ENCODE data around the gene NR2F1.

The NR2F1 gene

GRCh38 chr5:93585767-93586385, 2.9 kb downstream of the NR2F1 start (continued):
- TF ChIP-seq, protein P1, sequence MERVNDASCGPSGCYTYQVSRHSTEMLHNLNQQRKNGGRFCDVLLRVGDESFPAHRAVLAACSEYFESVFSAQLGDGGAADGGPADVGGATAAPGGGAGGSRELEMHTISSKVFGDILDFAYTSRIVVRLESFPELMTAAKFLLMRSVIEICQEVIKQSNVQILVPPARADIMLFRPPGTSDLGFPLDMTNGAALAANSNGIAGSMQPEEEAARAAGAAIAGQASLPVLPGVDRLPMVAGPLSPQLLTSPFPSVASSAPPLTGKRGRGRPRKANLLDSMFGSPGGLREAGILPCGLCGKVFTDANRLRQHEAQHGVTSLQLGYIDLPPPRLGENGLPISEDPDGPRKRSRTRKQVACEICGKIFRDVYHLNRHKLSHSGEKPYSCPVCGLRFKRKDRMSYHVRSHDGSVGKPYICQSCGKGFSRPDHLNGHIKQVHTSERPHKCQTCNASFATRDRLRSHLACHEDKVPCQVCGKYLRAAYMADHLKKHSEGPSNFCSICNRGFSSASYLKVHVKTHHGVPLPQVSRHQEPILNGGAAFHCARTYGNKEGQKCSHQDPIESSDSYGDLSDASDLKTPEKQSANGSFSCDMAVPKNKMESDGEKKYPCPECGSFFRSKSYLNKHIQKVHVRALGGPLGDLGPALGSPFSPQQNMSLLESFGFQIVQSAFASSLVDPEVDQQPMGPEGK (tag by site-specific recombination; IDR thresholded peaks at IDR 0.05) = peak; percentile 65
- TF ChIP-seq ELK4 (IDR thresholded peaks at IDR 0.05; ENCODE audit: borderline replicate concordance, low read depth, low read length) = no peak
- no peak for TF ChIP-seq ZSCAN23 (tag by site-specific recombination; IDR thresholded peaks at IDR 0.05)
- TF ChIP-seq, protein P2, sequence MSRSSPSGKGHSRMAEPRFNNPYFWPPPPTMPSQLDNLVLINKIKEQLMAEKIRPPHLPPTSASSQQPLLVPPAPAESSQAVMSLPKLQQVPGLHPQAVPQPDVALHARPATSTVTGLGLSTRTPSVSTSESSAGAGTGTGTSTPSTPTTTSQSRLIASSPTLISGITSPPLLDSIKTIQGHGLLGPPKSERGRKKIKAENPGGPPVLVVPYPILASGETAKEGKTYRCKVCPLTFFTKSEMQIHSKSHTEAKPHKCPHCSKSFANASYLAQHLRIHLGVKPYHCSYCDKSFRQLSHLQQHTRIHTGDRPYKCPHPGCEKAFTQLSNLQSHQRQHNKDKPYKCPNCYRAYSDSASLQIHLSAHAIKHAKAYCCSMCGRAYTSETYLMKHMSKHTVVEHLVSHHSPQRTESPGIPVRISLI (tag by site-specific recombination; IDR thresholded peaks at IDR 0.05) = peak; percentile 66; the same call in 1 of the 2 replicates
- 0 out of 2 replicates have a peak, but pooled peaks have one; percentile 31 for TF ChIP-seq ZSCAN4 (tag by site-specific recombination; IDR thresholded peaks at IDR 0.05)
- TF ChIP-seq ZNF561 (tag by site-specific recombination; IDR thresholded peaks at IDR 0.05; ENCODE audit: borderline replicate concordance) = no peak
- no peak for TF ChIP-seq TCF7L2 (IDR thresholded peaks at IDR 0.05; ENCODE audit: borderline replicate concordance, low read depth, low read length)
- TF ChIP-seq ZBTB44 (tag by site-specific recombination; IDR thresholded peaks at IDR 0.05) = 0 out of 2 replicates have a peak, but pooled peaks have one; percentile 30
- TF ChIP-seq ZIC2 (tag by site-specific recombination; IDR thresholded peaks at IDR 0.05) = no peak
- TF ChIP-seq REPIN1 (tag by site-specific recombination; IDR thresholded peaks at IDR 0.05; ENCODE audit: low read depth) = no peak
- TF ChIP-seq, protein P3, sequence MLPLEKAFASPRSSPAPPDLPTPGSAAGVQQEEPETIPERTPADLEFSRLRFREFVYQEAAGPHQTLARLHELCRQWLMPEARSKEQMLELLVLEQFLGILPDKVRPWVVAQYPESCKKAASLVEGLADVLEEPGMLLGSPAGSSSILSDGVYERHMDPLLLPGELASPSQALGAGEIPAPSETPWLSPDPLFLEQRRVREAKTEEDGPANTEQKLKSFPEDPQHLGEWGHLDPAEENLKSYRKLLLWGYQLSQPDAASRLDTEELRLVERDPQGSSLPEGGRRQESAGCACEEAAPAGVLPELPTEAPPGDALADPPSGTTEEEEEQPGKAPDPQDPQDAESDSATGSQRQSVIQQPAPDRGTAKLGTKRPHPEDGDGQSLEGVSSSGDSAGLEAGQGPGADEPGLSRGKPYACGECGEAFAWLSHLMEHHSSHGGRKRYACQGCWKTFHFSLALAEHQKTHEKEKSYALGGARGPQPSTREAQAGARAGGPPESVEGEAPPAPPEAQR (tag by site-specific recombination; IDR thresholded peaks at IDR 0.05) = no peak
- TF ChIP-seq ZNF394 (tag by site-specific recombination; IDR thresholded peaks at IDR 0.05; ENCODE audit: borderline replicate concordance) = no peak
- no peak for TF ChIP-seq ZNF549 (tag by site-specific recombination; IDR thresholded peaks at IDR 0.05)
- no peak for TF ChIP-seq ZNF664 (tag by site-specific recombination; IDR thresholded peaks at IDR 0.05)
- no peak for TF ChIP-seq WT1 (tag by site-specific recombination; IDR thresholded peaks at IDR 0.05)
- TF ChIP-seq ZNF391 (tag by site-specific recombination; IDR thresholded peaks at IDR 0.05; ENCODE audit: borderline replicate concordance, low read depth) = no peak
- no peak for TF ChIP-seq SP3 (tag by site-specific recombination; IDR thresholded peaks at IDR 0.05)
- TF ChIP-seq BCL11B (tag by site-specific recombination; IDR thresholded peaks at IDR 0.05; ENCODE audit: low read depth) = no peak
- TF ChIP-seq PRDM10 (tag by site-specific recombination; IDR thresholded peaks at IDR 0.05) = peak; percentile 35; the same call in 1 of the 2 replicates
- TF ChIP-seq, protein P4, sequence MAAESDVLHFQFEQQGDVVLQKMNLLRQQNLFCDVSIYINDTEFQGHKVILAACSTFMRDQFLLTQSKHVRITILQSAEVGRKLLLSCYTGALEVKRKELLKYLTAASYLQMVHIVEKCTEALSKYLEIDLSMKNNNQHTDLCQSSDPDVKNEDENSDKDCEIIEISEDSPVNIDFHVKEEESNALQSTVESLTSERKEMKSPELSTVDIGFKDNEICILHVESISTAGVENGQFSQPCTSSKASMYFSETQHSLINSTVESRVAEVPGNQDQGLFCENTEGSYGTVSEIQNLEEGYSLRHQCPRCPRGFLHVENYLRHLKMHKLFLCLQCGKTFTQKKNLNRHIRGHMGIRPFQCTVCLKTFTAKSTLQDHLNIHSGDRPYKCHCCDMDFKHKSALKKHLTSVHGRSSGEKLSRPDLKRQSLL (tag by site-specific recombination; IDR thresholded peaks at IDR 0.05) = no peak
- TF ChIP-seq, protein P5, sequence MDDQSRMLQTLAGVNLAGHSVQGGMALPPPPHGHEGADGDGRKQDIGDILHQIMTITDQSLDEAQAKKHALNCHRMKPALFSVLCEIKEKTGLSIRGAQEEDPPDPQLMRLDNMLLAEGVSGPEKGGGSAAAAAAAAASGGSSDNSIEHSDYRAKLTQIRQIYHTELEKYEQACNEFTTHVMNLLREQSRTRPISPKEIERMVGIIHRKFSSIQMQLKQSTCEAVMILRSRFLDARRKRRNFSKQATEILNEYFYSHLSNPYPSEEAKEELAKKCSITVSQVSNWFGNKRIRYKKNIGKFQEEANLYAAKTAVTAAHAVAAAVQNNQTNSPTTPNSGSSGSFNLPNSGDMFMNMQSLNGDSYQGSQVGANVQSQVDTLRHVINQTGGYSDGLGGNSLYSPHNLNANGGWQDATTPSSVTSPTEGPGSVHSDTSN (CRISPR knock-in tag; IDR thresholded peaks at IDR 0.05) = no peak
- TF ChIP-seq MZF1 (tag by site-specific recombination; IDR thresholded peaks at IDR 0.05; ENCODE audit: borderline replicate concordance) = peak; percentile 97
- TF ChIP-seq ZNF274 (IDR thresholded peaks at IDR 0.05; ENCODE audit: low read length) = no peak
- no peak for TF ChIP-seq ZNF274 (tag by site-specific recombination; IDR thresholded peaks at IDR 0.05; ENCODE audit: borderline replicate concordance)
